ENCODE measurements around the gene POR.

The POR gene

DNA sequence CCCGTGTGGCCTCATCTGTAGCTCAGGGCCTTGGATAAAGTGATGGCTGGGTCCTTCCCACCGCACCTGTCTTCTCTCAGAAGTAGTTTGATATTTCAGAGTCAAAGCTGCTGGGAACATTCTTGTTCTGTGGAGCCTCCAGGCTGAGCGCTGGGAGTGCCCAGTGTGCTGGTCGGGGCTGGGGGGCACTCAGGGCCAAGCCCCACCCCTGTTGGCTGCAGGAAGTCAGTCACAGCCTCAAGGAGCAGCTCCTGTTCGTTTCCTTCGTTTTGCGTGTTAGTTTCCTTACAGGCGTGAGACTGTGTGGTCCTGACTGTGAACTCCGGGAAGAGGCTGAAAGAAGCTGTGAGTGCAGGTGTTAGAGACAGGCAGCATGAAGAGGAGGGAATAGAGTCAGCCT is 33.2 kb downstream of the POR start:
- H3K18ac ChIP-seq (ENCODE audit: low read length) = no peak overlapping the region
- no peak overlapping the region for H4K8ac ChIP-seq (ENCODE audit: low read depth, low read length)
- no peak overlapping the region for H3K27ac ChIP-seq (replicated peaks; ENCODE audit: low read length)
- no peak overlapping the region for H3K4ac ChIP-seq (ENCODE audit: low read length)
- H2BK120ac ChIP-seq (ENCODE audit: low read depth, low read length) = no peak overlapping the region
- no peak overlapping the region for H3K23ac ChIP-seq (ENCODE audit: low read depth, low read length, poor library complexity)
- DNase-seq (ENCODE audit: low spot score) = no peak
- no peaks in the 10 kb centered on the region for H3K4me1 ChIP-seq (ENCODE audit: control insufficient read depth in 2 of 2, insufficient read depth in 1 of 2, low read depth in 1 of 2, low read length in 2 of 2)
- H4K91ac ChIP-seq (ENCODE audit: low read depth, low read length, poor library complexity) = no peak overlapping the region
- H3K79me1 ChIP-seq (ENCODE audit: low read depth, low read length) = peaks cover 4% of the 10 kb centered on the region
- no peaks in the 10 kb centered on the region for H3K27me3 ChIP-seq (ENCODE audit: control insufficient read depth in 3 of 3, insufficient read depth in 3 of 3, low read depth in 1 of 3, low read length in 3 of 3)
- H2AK5ac ChIP-seq (ENCODE audit: low read depth, low read length) = no peak overlapping the region
- no CpG with 5 or more reads among the region's 9 CpGs for WGBS, 2 donors (ENCODE audit: extremely low coverage in 2 of 2, insufficient read length in 2 of 2, insufficient replicate concordance in 1 of 2)
- no peak overlapping the region for H3K4me2 ChIP-seq (ENCODE audit: insufficient read depth, low read length, poor library complexity, severe bottlenecking)
- no peak overlapping the region for H3K14ac ChIP-seq (ENCODE audit: low read length)
- H3K4me3 ChIP-seq (ENCODE audit: low read length in 2 of 2) = no peak overlapping the region
- no peak overlapping the region for H2BK5ac ChIP-seq (ENCODE audit: low read length)
- H3K36me3 ChIP-seq (replicated peaks in 1 of 2; ENCODE audit: control insufficient read depth in 2 of 2, insufficient read depth in 2 of 2, low read length in 2 of 2) = peaks cover 0 to 21% of the 10 kb centered on the region in 2 donors
- no peak overlapping the region for H2BK15ac ChIP-seq (ENCODE audit: low read length)
- H3K9me3 ChIP-seq (replicated peaks in 1 of 2; ENCODE audit: control insufficient read depth in 2 of 2, insufficient read depth in 1 of 2, low read depth in 1 of 2, low read length in 2 of 2) = peaks cover 0 to 3% of the 10 kb centered on the region in 2 donors
- H3K9ac ChIP-seq (ENCODE audit: low read depth, low read length, poor library complexity) = no peak overlapping the region
- H2AFZ ChIP-seq (ENCODE audit: low read length) = no peak overlapping the region
- no peak overlapping the region for H2BK12ac ChIP-seq (ENCODE audit: low read length)

DNA sequence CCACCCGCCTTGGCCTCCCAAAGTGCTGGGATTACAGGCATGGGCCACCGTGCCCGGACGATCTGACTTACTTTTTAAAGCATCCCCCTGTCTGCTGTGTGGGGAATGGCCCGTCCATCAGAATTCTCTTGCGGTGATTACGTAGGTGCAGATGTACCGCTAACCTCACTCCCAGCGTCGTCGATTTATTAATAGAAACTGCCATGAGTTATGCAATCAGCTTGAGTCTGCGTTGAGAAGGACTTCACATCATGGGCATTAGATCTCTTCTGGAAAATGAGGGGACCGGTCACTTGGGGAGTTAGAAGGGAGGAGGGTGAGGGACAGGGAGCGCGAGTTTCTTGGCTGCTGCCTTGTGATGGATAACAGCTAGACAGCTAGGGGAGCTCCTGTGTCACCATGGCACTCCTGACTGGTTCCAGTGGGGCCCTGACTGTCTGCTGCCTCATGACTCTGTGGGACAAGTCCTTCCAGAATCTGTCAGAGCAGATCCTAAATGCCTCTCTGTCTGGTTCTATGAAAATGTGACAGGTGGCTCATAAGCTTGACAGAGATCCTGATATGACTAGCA is 35.2 kb downstream of the POR start:
- Histone ChIP-seq H3K4ac (ENCODE audit: low read length) (no peak overlapping the region), H3K9ac (ENCODE audit: low read depth, low read length, poor library complexity) (no peak overlapping the region), H3K27me3 (ENCODE audit: control insufficient read depth in 3 of 3, insufficient read depth in 3 of 3, low read depth in 1 of 3, low read length in 3 of 3) (no peaks in the 10 kb centered on the region), H3K27ac (replicated peaks; ENCODE audit: low read length) (no peak overlapping the region), H2BK5ac (ENCODE audit: low read length) (no peak overlapping the region), H2AK5ac (ENCODE audit: low read depth, low read length) (no peak overlapping the region), H3K79me1 (ENCODE audit: low read depth, low read length) (peaks cover 9% of the 10 kb centered on the region), H2BK120ac (ENCODE audit: low read depth, low read length) (no peak overlapping the region), H3K23ac (ENCODE audit: low read depth, low read length, poor library complexity) (no peak overlapping the region), H2BK12ac (ENCODE audit: low read length) (no peak overlapping the region), H4K91ac (ENCODE audit: low read depth, low read length, poor library complexity) (no peak overlapping the region), H4K8ac (ENCODE audit: low read depth, low read length) (no peak overlapping the region), H3K4me2 (ENCODE audit: insufficient read depth, low read length, poor library complexity, severe bottlenecking) (no peak overlapping the region), H3K36me3 (replicated peaks in 1 of 2; ENCODE audit: control insufficient read depth in 2 of 2, insufficient read depth in 2 of 2, low read length in 2 of 2) (peaks cover 6 to 32% of the 10 kb centered on the region in 2 donors), H2BK15ac (ENCODE audit: low read length) (no peak overlapping the region), H2AFZ (ENCODE audit: low read length) (no peak overlapping the region), H3K9me3 (replicated peaks in 1 of 2; ENCODE audit: control insufficient read depth in 2 of 2, insufficient read depth in 1 of 2, low read depth in 1 of 2, low read length in 2 of 2) (peaks cover 0 to 3% of the 10 kb centered on the region in 2 donors), H3K18ac (ENCODE audit: low read length) (no peak overlapping the region), H3K4me1 (ENCODE audit: control insufficient read depth in 2 of 2, insufficient read depth in 1 of 2, low read depth in 1 of 2, low read length in 2 of 2) (no peaks in the 10 kb centered on the region), H3K4me3 (ENCODE audit: low read length in 2 of 2) (no peak overlapping the region), H3K14ac (ENCODE audit: low read length) (no peak overlapping the region)
- DNase-seq (ENCODE audit: low spot score) = no peak
- no CpG with 5 or more reads among the region's 15 CpGs for WGBS, 2 donors (ENCODE audit: extremely low coverage in 2 of 2, insufficient read length in 2 of 2, insufficient replicate concordance in 1 of 2)

DNA sequence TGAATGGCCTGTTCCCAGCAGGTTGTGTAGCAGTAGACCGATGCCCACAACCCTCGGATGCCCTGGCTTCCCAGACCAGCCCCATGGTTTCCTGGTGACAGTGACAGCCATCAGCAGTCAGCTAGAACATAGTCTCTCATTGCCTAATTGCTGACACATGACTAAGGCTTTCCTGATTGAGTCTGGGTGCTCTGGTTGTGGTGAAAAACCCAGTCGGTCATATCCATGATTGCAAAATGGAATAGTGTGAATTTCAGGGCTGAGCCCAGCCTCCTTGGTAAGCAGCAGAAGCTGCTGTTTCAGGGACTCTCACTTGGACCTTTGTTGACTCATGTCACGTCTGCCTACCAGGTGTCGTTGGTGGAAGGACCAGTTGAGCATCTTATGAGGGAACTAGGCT is 36.6 kb downstream of the POR start:
- Histone ChIP-seq H3K36me3 (replicated peaks in 1 of 2; ENCODE audit: control insufficient read depth in 2 of 2, insufficient read depth in 2 of 2, low read length in 2 of 2) (peaks cover 14 to 41% of the 10 kb centered on the region in 2 donors), H3K9ac (ENCODE audit: low read depth, low read length, poor library complexity) (no peak overlapping the region), H2BK12ac (ENCODE audit: low read length) (no peak overlapping the region), H3K4me3 (ENCODE audit: low read length in 2 of 2) (no peak overlapping the region), H3K79me1 (ENCODE audit: low read depth, low read length) (peaks cover 9% of the 10 kb centered on the region), H2BK120ac (ENCODE audit: low read depth, low read length) (no peak overlapping the region), H3K4ac (ENCODE audit: low read length) (no peak overlapping the region), H3K27ac (replicated peaks; ENCODE audit: low read length) (no peak overlapping the region), H3K4me1 (ENCODE audit: control insufficient read depth in 2 of 2, insufficient read depth in 1 of 2, low read depth in 1 of 2, low read length in 2 of 2) (no peaks in the 10 kb centered on the region), H3K14ac (ENCODE audit: low read length) (no peak overlapping the region), H3K4me2 (ENCODE audit: insufficient read depth, low read length, poor library complexity, severe bottlenecking) (no peak overlapping the region), H4K91ac (ENCODE audit: low read depth, low read length, poor library complexity) (no peak overlapping the region), H3K27me3 (ENCODE audit: control insufficient read depth in 3 of 3, insufficient read depth in 3 of 3, low read depth in 1 of 3, low read length in 3 of 3) (no peaks in the 10 kb centered on the region), H2BK5ac (ENCODE audit: low read length) (no peak overlapping the region), H2BK15ac (ENCODE audit: low read length) (no peak overlapping the region), H4K8ac (ENCODE audit: low read depth, low read length) (no peak overlapping the region), H3K9me3 (replicated peaks in 1 of 2; ENCODE audit: control insufficient read depth in 2 of 2, insufficient read depth in 1 of 2, low read depth in 1 of 2, low read length in 2 of 2) (peaks cover 0 to 3% of the 10 kb centered on the region in 2 donors), H3K23ac (ENCODE audit: low read depth, low read length, poor library complexity) (no peak overlapping the region), H2AK5ac (ENCODE audit: low read depth, low read length) (no peak overlapping the region), H3K18ac (ENCODE audit: low read length) (peak overlapping the region; percentile 3), H2AFZ (ENCODE audit: low read length) (no peak overlapping the region)
- no CpG with 5 or more reads among the region's 5 CpGs for WGBS, 2 donors (ENCODE audit: extremely low coverage in 2 of 2, insufficient read length in 2 of 2, insufficient replicate concordance in 1 of 2)
- DNase-seq (ENCODE audit: low spot score) = no peak

DNA sequence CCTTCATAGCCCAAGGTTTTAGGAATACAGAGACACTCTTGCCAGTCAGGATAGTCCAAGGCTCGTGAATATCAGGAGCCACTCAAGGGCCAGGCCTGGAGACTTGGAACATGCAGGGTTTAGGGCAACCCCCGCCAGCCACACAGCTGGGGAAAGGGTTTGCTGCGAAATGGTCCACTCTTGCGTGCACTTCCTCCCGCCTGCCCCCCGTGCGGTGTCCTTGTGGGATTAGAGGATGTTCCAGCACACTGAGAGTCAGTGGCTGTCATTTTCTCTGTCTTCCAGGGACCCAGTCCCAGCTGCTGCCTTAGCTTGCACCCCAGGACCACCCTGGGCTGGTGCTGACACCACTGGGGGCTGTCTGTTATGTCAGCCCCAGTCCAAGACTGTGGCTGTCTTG is 38.5 kb downstream of the POR start:
- Histone ChIP-seq H2BK12ac (ENCODE audit: low read length) (no peak overlapping the region), H2AFZ (ENCODE audit: low read length) (no peak overlapping the region), H3K27me3 (ENCODE audit: control insufficient read depth in 3 of 3, insufficient read depth in 3 of 3, low read depth in 1 of 3, low read length in 3 of 3) (no peaks in the 10 kb centered on the region), H3K14ac (ENCODE audit: low read length) (no peak overlapping the region), H3K36me3 (replicated peaks in 1 of 2; ENCODE audit: control insufficient read depth in 2 of 2, insufficient read depth in 2 of 2, low read length in 2 of 2) (peaks cover 17 to 44% of the 10 kb centered on the region in 2 donors), H2BK15ac (ENCODE audit: low read length) (no peak overlapping the region), H3K79me1 (ENCODE audit: low read depth, low read length) (peaks cover 9% of the 10 kb centered on the region), H3K23ac (ENCODE audit: low read depth, low read length, poor library complexity) (no peak overlapping the region), H2AK5ac (ENCODE audit: low read depth, low read length) (no peak overlapping the region), H3K4me3 (ENCODE audit: low read length in 2 of 2) (peak overlapping the region in 1 of 2 donors; percentile 47), H3K27ac (replicated peaks; ENCODE audit: low read length) (no peak overlapping the region), H3K4me1 (ENCODE audit: control insufficient read depth in 2 of 2, insufficient read depth in 1 of 2, low read depth in 1 of 2, low read length in 2 of 2) (peaks cover 0 to 9% of the 10 kb centered on the region in 2 donors), H3K18ac (ENCODE audit: low read length) (no peak overlapping the region), H3K4ac (ENCODE audit: low read length) (peak overlapping the region; percentile 41), H3K9ac (ENCODE audit: low read depth, low read length, poor library complexity) (no peak overlapping the region), H4K8ac (ENCODE audit: low read depth, low read length) (no peak overlapping the region), H2BK5ac (ENCODE audit: low read length) (no peak overlapping the region), H3K4me2 (ENCODE audit: insufficient read depth, low read length, poor library complexity, severe bottlenecking) (no peak overlapping the region), H4K91ac (ENCODE audit: low read depth, low read length, poor library complexity) (no peak overlapping the region), H3K9me3 (replicated peaks in 1 of 2; ENCODE audit: control insufficient read depth in 2 of 2, insufficient read depth in 1 of 2, low read depth in 1 of 2, low read length in 2 of 2) (peaks cover 0 to 3% of the 10 kb centered on the region in 2 donors), H2BK120ac (ENCODE audit: low read depth, low read length) (no peak overlapping the region)
- no CpG with 5 or more reads among the region's 7 CpGs for WGBS, 2 donors (ENCODE audit: extremely low coverage in 2 of 2, insufficient read length in 2 of 2, insufficient replicate concordance in 1 of 2)
- no peak for DNase-seq (ENCODE audit: low spot score)

All from neuronal stem cell (in vitro differentiated cells).